ENCODE measurements around the gene MGAT4A. TPM values are rescaled to one million over a fixed set of nuclear protein-coding genes. Genes with fewer than 3 reads are reported as not detected.

MGAT4A gene
- total RNA-seq, 3 donors from 2014 or later, result 73.8 to 158 (median 138) TPM

GRCh38 chr2:98650998-98651397 lies 79.9 kb downstream of the MGAT4A start:
- H3K4me3 ChIP-seq, result no peak overlapping the region
- ATAC-seq, result peak; percentile 83
- intact Hi-C loops (cut with DNase I, micrococcal nuclease), result no loop called here

GRCh38 chr2:98649992-98650375 lies 80.9 kb downstream of the MGAT4A start:
- TF ChIP-seq CTCF (IDR thresholded peaks at IDR 0.05), result no peak
- intact Hi-C loops (cut with DNase I, micrococcal nuclease), result loop anchor here (2.0 kb wide), 1 partner anchor 187 kb away; no protein-coding TSS in a partner anchor
- no peak for DNase-seq
- H3K36me3 ChIP-seq (ENCODE audit: low read depth), result peaks cover 6% of the 10 kb centered on the region
- no peaks in the 10 kb centered on the region for H3K9me3 ChIP-seq
- ATAC-seq, result no peak
- peaks cover 18% of the 10 kb centered on the region for H3K4me1 ChIP-seq (ENCODE audit: low read depth)
- no peak overlapping the region for H3K4me3 ChIP-seq

More at GRCh38 chr2:98650998-98651397, 79.9 kb downstream of the MGAT4A start:
- TF ChIP-seq CTCF (IDR thresholded peaks at IDR 0.05), result no peak
- Histone ChIP-seq H3K9me3 (no peaks in the 10 kb centered on the region), H3K4me1 (ENCODE audit: low read depth) (peaks cover 18% of the 10 kb centered on the region), H3K36me3 (ENCODE audit: low read depth) (peaks cover 6% of the 10 kb centered on the region)
- no peak for DNase-seq

GRCh38 chr2:98649135-98649991 lies 81.6 kb downstream of the MGAT4A start:
- H3K9me3 ChIP-seq, result no peaks in the 10 kb centered on the region
- H3K36me3 ChIP-seq (ENCODE audit: low read depth), result peaks cover 6% of the 10 kb centered on the region
- peak; percentile 96 for TF ChIP-seq CTCF (IDR thresholded peaks at IDR 0.05)
- intact Hi-C loops (cut with DNase I, micrococcal nuclease), result loop anchor here (2.0 kb wide), 1 partner anchor 187 kb away; no protein-coding TSS in a partner anchor
- H3K4me3 ChIP-seq, result no peak overlapping the region
- ATAC-seq (peak; percentile 98), DNase-seq (peak in 2 of 3 donors; percentile 68 to 95)
- H3K4me1 ChIP-seq (ENCODE audit: low read depth), result peaks cover 18% of the 10 kb centered on the region

GRCh38 chr2:98648451-98648850 lies 82.5 kb downstream of the MGAT4A start:
- Histone ChIP-seq H3K36me3 (ENCODE audit: low read depth) (peaks cover 6% of the 10 kb centered on the region), H3K4me1 (ENCODE audit: low read depth) (peaks cover 18% of the 10 kb centered on the region), H3K9me3 (no peaks in the 10 kb centered on the region), H3K4me3 (no peak overlapping the region)
- TF ChIP-seq CTCF (IDR thresholded peaks at IDR 0.05), result no peak
- no peak for ATAC-seq
- intact Hi-C loops (cut with DNase I, micrococcal nuclease), result loop anchor here (2.0 kb wide), 1 partner anchor 188 kb away; no protein-coding TSS in a partner anchor
- no peak for DNase-seq

DNA sequence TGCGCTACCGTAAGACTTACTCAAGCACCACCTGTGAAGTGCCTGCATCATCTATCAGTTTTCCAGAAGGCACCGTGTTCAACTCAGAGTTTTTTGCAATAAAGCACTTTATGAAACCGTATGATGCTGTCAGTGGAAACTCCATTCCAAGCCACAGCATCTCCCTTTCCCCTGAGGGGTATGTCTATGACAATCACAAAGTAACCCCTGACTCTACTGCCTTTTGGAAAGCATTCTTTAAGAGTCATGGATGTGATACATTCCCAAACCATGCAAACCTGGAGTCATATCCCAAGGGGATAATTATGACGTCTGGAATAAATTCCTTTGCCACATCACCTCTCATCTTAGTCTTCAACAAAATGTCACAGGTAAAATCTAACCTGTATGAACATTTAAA lies 83.3 kb downstream of the MGAT4A start:
- DNase-seq, result no peak
- ATAC-seq, result no peak
- intact Hi-C loops (cut with DNase I, micrococcal nuclease), result loop anchor here (2.0 kb wide), 1 partner anchor 189 kb away; no protein-coding TSS in a partner anchor
- TF ChIP-seq CTCF (IDR thresholded peaks at IDR 0.05), result no peak
- H3K4me3 ChIP-seq, result no peak overlapping the region
- H3K36me3 ChIP-seq (ENCODE audit: low read depth), result peaks cover 6% of the 10 kb centered on the region
- peaks cover 18% of the 10 kb centered on the region for H3K4me1 ChIP-seq (ENCODE audit: low read depth)
- H3K9me3 ChIP-seq, result no peaks in the 10 kb centered on the region
